Stomach (tissue), 4 donors: ENCODE measurements around the gene TPCN1.

Experiments used
- POLR2A ChIP-seq, 4 donors: fragments of 450-650 bp; IDR thresholded peaks; one replicate each; pipeline ENCODE4 v1.6.1; 2016; ENCODE audit warnings: antibody characterized with exemption in 4 of 4, control low read depth in 2 of 4, mild to moderate bottlenecking in 1 of 4, moderate library complexity in 1 of 4
- TF ChIP-seq, protein P1 (sequence below), 7 experiments: fragments of 450-650 bp in 4 of 7; fragments of 200-600 bp in 3 of 7; sonication (generic) in 3 of 7; IDR thresholded peaks; one replicate each; pipeline ENCODE4 v1.5.1; 2016 to 2019; ENCODE audit warnings: antibody characterized with exemption in 7 of 7, control low read depth in 2 of 7, mild to moderate bottlenecking in 1 of 7

DNA sequence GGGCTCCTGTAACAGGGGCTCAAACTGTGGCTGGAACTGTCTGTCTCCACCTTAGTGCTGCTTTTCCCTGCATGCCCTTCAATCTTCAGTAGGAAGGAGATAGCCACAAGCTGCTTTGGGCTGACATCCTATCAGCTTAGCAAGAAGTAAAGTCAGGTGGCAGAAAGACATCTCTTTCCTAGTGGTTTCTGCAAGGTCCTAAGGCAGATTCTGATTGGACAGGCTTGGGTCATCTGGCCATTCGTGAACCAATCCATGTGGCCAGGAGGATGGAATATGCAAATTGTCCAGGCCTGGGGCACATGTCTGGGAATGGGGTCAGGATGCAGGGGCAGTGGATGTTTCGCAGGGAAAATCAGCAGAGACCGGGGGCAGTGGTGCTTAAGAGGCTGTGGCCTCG lies 30.5 kb upstream of the TPCN1 start:
- TF ChIP-seq, protein P1, sequence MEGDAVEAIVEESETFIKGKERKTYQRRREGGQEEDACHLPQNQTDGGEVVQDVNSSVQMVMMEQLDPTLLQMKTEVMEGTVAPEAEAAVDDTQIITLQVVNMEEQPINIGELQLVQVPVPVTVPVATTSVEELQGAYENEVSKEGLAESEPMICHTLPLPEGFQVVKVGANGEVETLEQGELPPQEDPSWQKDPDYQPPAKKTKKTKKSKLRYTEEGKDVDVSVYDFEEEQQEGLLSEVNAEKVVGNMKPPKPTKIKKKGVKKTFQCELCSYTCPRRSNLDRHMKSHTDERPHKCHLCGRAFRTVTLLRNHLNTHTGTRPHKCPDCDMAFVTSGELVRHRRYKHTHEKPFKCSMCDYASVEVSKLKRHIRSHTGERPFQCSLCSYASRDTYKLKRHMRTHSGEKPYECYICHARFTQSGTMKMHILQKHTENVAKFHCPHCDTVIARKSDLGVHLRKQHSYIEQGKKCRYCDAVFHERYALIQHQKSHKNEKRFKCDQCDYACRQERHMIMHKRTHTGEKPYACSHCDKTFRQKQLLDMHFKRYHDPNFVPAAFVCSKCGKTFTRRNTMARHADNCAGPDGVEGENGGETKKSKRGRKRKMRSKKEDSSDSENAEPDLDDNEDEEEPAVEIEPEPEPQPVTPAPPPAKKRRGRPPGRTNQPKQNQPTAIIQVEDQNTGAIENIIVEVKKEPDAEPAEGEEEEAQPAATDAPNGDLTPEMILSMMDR (IDR thresholded peaks at IDR 0.05) = no peak
- TF ChIP-seq POLR2A (IDR thresholded peaks at IDR 0.05) = no peak
